ENCODE results near the gene FUT6.
A peak's percentile ranks its signal among the peaks of the same experiment; 100 is the strongest.
"Not testable (repeated sequence)": the region's sequence is repeated elsewhere in the genome, so short reads cannot be mapped to it uniquely, and the experiment has no call there.

FUT6 gene

GRCh38 chr19:5839065-5840017, at the start of gene FUT6:
Gene FUT6 (minus strand): TSS chr19:5839702. CDS start chr19:5832567, 7,135 bp downstream.
- DNase-seq (ENCODE audit: low spot score): no peak

GRCh38 chr19:5884065-5884811, 44.7 kb upstream of the FUT6 start:
- DNase-seq (ENCODE audit: low spot score): not testable (repeated sequence)

DNA sequence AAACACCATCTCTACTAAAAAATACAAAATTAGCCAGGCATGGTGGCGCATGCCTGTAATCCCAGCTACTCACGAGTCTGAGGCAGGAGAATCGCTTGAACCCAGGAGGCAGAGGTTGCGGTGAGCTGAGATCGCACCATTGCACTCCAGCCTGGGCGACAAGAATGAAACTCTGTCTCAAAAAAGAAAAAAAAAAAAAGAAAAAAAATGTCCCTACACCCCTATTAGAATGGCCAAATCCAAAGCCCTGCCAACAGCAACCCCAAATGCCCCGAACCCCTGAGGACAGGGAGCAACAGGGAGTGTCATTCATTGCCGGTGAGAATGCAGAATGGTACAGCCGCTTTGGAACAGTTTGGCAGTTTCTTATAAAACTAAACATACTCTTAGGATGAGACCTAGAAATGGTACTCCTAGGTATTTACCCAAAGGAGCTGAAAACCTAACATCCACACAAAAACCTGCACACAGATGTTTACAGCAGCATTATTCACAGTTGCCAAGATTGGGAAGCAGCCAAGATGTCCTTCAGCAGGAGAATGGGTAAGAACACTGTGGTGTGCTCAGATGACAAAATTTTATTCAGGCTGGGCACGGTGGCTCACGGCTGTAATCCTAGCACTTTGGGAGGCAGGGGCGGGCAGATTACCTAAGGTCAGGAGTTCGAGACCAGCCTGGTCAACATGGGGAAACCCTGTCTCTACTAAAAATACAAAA, 43.8 kb upstream of the FUT6 start:
- DNase-seq (ENCODE audit: low spot score): not testable (repeated sequence)

GRCh38 chr19:5882421-5882968, 43.0 kb upstream of the FUT6 start:
- no peak for DNase-seq (ENCODE audit: low spot score)

DNA sequence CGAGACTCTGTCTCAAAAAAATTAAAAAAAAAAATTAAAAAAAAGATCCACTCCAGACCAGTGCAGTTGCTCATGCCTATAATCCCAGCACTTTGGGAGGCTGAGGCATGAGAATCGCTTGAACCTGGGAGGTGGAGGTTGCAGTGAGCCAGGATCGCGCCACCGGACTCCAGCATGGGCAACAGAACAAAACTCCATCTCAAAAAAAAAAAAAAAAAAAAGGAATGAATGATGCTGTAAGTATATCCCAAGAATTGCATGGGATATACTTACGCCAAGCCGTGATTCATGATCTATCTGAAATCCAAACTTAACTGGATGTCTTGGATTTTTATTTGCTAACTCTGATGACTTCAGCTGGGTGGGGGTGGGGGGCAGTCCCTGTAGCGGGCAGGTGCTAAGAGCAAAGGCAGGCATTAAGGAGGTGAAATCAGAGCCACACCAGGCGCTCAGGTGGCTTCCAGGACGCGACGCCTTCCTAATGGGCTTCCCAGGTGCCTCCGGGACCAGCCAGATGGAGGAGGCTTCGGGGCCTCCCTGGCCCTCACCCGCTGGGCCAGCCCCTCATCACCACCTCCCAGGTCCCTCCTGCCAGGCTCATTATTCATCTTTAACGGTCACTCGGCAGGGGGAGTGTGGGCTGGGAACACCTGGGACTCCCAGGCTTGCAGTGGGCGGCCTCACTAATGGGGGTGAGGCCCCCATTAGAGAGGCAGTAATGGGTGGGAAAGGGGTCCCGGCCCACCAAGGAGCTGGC, 42.2 kb upstream of the FUT6 start:
- DNase-seq (ENCODE audit: low spot score): no peak

GRCh38 chr19:5880604-5881078, 41.1 kb upstream of the FUT6 start:
- DNase-seq (ENCODE audit: low spot score): peak; percentile 58

- no peak for DNase-seq (ENCODE audit: low spot score)
Measured at GRCh38 chr19:5880196-5880595, 40.7 kb upstream of the FUT6 start.

GRCh38 chr19:5877882-5878281, 38.4 kb upstream of the FUT6 start:
- no peak for DNase-seq (ENCODE audit: low spot score)

GRCh38 chr19:5877427-5877826, 37.9 kb upstream of the FUT6 start:
- no peak for DNase-seq (ENCODE audit: low spot score)

DNA sequence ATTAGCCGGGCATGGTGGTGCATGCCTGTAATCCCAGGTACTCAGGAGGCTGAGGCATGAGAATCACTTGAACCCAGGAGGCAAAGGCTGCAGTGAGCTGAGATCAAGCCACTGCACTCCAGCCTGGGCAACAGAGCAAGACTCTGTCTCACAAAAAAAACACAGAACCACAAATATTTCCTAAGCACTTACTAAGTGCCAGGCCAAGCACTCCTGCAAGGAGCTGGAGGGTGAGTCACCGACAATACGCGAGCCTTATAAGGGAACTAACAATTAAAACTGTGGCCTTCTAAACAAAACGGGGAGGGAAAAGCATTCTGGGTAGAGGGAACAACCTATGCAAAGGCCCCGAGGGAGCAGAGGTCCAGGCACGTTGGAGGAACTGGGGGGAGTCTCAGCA, 35.0 kb upstream of the FUT6 start:
- not testable (repeated sequence) for DNase-seq (ENCODE audit: low spot score)

- DNase-seq (ENCODE audit: low spot score): no peak
Measured at GRCh38 chr19:5873617-5874199, 34.2 kb upstream of the FUT6 start.

- DNase-seq (ENCODE audit: low spot score): peak; percentile 48
Measured at GRCh38 chr19:5870986-5871394, 31.5 kb upstream of the FUT6 start.

DNA sequence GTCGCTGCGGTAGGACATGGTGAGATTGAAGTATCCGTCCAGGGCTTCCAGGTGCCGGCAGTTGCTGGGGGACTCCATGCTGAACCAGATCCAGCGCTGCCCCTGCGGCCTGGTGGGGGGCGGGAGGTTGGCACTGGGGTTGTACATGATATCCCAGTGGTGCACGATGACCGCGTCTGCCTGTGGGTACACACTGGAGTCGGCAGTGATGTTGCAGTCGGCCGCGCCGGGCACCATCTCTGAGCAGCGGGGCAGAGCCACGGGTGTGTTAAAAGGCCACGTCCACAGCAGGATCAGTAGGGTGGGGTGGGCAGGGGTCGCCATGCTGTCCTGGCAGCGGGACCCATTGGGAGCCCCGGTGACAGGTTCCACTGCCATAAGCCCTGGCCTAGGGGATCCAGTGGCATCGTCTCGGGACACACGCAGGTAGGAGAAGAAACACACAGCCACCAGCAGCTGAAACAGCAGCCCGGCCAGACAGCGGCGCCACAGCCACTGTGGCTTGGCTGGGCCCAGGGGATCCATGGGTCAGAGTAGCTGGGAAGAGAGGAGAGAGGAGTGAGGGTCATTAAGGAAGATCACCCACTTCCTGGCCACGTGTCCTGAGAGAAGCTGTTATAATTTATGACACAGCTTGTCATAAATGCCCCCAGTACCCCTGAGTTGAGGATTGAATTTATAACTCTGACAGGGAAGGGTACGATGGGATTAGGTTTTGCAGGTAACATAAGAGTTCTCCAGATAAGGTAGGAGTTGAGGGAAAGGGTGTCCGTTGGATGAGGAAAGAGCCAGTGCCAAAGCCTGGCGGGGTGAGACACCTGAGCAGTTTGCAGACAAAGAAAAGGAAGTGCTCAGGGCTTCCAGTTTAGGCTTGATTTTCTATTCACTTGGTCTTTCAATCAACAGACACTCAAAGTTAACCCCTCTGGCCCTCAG, 28.0 kb upstream of the FUT6 start:
- DNase-seq (ENCODE audit: low spot score): no peak

GRCh38 chr19:5865772-5866171, 26.3 kb upstream of the FUT6 start:
- DNase-seq (ENCODE audit: low spot score): no peak

GRCh38 chr19:5864725-5865486, 25.4 kb upstream of the FUT6 start:
- DNase-seq (ENCODE audit: low spot score): no peak

DNA sequence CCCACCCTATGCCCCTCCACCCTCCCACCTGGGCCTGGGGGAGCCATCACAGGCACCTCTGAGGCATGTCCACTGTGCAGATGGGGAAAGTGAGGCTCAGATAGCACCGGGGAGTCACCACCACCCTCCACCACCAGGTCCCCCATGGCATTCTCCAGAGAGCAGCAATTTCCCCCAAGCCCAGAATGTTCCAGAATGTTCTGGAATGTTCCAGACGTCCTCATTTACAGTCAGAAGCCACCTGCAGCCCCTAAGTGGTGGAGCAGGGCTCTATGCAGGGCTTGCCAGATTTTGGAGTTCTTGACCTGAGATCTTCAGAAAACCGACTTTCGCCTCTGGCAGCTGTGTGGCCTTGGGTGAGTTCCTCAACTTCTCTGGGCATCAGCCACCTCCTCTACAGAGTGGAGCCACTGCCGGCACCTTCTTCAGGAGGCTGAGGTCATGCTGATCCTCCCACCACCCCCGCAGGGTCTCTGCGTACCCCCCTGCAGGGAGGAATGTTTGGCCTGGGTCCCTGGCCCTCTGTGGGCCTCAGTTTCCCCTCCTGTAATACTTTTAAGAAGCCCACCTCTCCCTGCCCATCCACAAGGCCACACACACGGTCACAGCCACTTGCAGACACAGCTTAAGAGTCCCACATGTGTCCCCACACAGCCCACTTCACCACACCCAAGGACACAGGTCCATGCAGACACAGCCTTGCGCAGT, 24.7 kb upstream of the FUT6 start:
- DNase-seq (ENCODE audit: low spot score): no peak

GRCh38 chr19:5863030-5863665, 23.6 kb upstream of the FUT6 start:
- DNase-seq (ENCODE audit: low spot score): no peak
